Activated naive CD4-positive, alpha-beta T cell treated with anti-CD3 and anti-CD28 coated beads, Interleukin-2, amount 50 U/mL, for 24 hours (primary cell): ENCODE results near the gene GPR162.
"Not testable (repeated sequence)": the region's sequence is repeated elsewhere in the genome, so short reads cannot be mapped to it uniquely, and the experiment has no call there.

ENCODE experiments used
- H3K27ac Mint-ChIP-seq: one replicate; pipeline ENCODE4 v1.8.0; 2021; ENCODE audit warnings: mild to moderate bottlenecking, mixed read lengths
- H3K27me3 Mint-ChIP-seq: one replicate; pipeline ENCODE4 v1.8.0; 2021; ENCODE audit warnings: mixed read lengths
- H3K36me3 Mint-ChIP-seq: one replicate; pipeline ENCODE4 v1.8.0; 2021; ENCODE audit warnings: mixed read lengths
- H3K4me1 Mint-ChIP-seq: one replicate; pipeline ENCODE4 v1.8.0; 2021; ENCODE audit warnings: mixed read lengths
- H3K4me3 Mint-ChIP-seq: one replicate; pipeline ENCODE4 v1.8.0; 2021; ENCODE audit warnings: mild to moderate bottlenecking, mixed read lengths
- H3K9me3 Mint-ChIP-seq: one replicate; pipeline ENCODE4 v1.8.0; 2021; ENCODE audit warnings: mixed read lengths

The GPR162 gene

DNA sequence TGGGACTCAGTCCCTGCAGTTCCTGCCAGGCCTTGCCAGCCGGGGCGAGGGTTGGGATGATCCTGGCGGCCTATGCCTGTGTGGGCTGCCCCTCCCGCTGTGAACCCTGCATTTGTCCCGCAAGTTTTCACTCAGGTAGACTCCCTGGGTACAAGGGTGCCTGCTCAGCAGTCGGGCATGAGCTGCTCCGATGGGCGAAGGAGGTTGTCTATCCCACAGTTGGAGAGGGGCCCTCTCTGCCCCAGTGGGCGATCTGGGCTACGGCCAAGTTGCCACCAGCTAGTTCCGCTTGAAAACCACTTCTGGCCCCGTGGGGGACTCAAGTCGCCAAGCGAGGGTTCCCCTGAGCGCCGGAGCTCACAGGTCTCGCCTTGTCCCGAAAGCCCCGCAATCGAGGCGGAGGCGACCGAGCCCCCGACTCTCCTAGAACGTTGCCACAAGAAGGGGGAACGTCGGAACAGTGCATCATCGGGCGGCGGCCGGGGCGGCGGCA, 45.3 kb downstream of the GPR162 start:
- Mint-ChIP-seq H3K9me3 (no peaks in the 10 kb centered on the region), H3K27me3 (no peaks in the 10 kb centered on the region), H3K4me3 (peak overlapping the region; percentile 94), H3K36me3 (peaks cover 16% of the 10 kb centered on the region), H3K27ac (peak overlapping the region; percentile 98), H3K4me1 (peaks cover 38% of the 10 kb centered on the region)

DNA sequence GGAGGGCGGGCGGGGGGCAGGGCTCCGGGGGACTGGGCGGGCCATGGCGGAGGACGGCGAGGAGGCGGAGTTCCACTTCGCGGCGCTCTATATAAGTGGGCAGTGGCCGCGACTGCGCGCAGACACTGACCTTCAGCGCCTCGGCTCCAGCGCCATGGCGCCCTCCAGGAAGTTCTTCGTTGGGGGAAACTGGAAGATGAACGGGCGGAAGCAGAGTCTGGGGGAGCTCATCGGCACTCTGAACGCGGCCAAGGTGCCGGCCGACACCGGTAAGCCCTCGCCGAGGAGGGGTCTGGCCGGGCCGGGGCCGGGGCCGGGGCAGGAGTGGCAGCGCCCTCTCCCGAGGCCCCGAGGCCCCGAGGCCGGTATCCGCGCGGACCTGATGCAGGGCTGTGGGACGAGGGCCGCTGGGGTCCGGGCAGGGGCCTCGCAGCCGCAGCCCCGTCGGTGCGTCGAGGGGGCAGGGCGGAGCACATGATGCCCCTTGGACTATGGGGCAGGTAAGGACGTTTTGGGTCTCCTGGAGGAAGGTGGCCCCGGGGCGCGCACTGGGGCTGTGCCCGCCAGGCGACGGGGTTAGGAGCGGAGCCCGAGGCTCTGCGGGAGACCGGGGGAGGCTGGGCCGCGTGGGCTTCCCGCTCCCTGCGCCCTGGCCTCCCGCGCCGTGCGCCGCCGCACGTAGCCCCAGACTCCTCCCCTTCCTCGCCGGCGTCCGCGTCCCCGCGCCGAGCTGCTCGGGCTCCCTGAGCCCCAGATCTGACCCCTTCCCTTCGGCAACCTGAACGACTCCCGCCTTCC, 46.0 kb downstream of the GPR162 start, which contains the start of gene TPI1:
Gene TPI1 (plus strand): TSS at position 119 of the 798 bp plus-strand sequence. CDS start 36 bp downstream, at position 155.
- Mint-ChIP-seq H3K4me3 (peak within 1 kb of the TSS; percentile 94), H3K36me3 (peaks cover 12% of the 10 kb centered on the region), H3K9me3 (no peaks in the 10 kb centered on the region), H3K27ac (peak within 1 kb of the TSS; percentile 98), H3K4me1 (peaks cover 44% of the 10 kb centered on the region), H3K27me3 (no peaks in the 10 kb centered on the region)

DNA sequence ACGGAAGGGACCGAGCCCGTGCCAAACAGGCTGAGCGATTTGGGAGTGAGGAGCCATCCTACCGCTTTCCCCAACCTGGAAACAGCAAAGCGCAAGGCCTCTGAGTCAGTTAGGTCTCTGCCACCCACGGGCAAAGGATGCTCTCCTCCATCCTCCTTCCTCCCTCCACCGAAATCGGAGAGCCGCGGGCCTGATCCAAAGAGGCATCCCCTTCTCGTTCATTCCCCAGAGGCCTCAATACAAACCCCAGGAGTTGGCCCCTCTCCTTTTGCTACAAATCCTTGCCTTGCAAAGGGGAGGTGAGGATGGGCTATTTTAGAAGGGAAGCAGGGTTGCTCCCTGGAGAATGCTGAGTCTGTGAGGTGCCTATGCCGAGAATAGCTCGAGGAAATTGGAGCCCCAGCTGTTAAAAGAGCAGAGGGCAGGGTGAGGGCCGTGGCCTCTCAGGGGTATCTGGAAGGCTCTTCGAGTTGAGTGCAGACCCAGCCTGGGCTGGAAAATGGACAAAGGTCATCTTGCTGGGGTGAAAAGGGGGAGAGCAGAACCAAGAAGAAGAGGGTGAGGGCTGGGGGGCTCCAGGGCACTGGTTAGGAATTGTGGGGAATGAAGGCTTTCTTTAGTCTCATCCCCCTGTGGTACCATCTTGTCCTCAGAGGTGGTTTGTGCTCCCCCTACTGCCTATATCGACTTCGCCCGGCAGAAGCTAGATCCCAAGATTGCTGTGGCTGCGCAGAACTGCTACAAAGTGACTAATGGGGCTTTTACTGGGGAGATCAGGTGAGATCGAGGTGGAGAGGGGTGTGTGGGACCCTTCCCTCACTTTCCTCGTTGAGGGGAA, 46.8 kb downstream of the GPR162 start:
- peaks cover 12% of the 10 kb centered on the region for H3K36me3 Mint-ChIP-seq
- peak overlapping the region; percentile 83 for H3K27ac Mint-ChIP-seq
- no peaks in the 10 kb centered on the region for H3K9me3 Mint-ChIP-seq
- H3K4me3 Mint-ChIP-seq: peak overlapping the region; percentile 93
- peaks cover 44% of the 10 kb centered on the region for H3K4me1 Mint-ChIP-seq
- no peaks in the 10 kb centered on the region for H3K27me3 Mint-ChIP-seq

DNA sequence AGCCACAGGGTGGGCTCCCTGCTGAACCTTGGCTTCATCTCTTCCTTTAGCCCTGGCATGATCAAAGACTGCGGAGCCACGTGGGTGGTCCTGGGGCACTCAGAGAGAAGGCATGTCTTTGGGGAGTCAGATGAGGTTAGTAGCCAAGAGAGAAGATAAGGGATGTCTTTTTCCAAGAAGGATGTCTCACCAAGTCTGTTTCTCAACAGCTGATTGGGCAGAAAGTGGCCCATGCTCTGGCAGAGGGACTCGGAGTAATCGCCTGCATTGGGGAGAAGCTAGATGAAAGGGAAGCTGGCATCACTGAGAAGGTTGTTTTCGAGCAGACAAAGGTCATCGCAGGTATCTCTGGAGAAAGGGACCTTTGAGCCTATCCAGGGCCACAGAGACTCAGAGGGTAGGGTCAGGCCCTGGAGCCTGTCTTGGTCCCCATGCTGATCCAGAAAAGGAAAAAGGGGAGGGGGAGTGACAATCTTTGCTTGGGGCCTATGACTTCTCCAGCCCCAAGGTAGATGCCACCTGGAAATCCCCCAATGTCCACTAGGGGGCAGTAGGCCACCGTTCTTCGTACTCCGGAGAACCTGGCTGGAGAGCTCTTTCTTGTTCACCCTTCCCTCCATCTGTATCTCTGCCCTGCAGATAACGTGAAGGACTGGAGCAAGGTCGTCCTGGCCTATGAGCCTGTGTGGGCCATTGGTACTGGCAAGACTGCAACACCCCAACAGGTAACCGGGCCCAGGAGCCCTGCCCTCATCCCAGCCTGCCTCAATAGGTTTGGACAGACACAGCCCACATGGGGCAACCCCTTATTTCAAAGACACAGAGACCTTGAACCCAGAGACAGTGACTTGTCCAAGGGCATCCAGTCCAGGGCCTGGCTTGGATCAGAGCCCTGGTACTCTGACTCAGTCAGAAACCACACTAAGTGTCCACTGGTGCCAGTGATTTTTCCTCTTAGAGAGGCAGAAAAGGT, 47.7 kb downstream of the GPR162 start:
- Mint-ChIP-seq H3K4me1 (peaks cover 48% of the 10 kb centered on the region), H3K4me3 (peak overlapping the region; percentile 93), H3K9me3 (no peaks in the 10 kb centered on the region), H3K27me3 (no peaks in the 10 kb centered on the region), H3K27ac (peak overlapping the region; percentile 83), H3K36me3 (peaks cover 12% of the 10 kb centered on the region)

DNA sequence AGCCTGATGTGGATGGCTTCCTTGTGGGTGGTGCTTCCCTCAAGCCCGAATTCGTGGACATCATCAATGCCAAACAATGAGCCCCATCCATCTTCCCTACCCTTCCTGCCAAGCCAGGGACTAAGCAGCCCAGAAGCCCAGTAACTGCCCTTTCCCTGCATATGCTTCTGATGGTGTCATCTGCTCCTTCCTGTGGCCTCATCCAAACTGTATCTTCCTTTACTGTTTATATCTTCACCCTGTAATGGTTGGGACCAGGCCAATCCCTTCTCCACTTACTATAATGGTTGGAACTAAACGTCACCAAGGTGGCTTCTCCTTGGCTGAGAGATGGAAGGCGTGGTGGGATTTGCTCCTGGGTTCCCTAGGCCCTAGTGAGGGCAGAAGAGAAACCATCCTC, 48.7 kb downstream of the GPR162 start:
- Mint-ChIP-seq H3K4me3 (peak overlapping the region; percentile 32), H3K4me1 (peaks cover 48% of the 10 kb centered on the region)
- not testable (repeated sequence) for H3K36me3 Mint-ChIP-seq, H3K27ac Mint-ChIP-seq, H3K9me3 Mint-ChIP-seq, H3K27me3 Mint-ChIP-seq

DNA sequence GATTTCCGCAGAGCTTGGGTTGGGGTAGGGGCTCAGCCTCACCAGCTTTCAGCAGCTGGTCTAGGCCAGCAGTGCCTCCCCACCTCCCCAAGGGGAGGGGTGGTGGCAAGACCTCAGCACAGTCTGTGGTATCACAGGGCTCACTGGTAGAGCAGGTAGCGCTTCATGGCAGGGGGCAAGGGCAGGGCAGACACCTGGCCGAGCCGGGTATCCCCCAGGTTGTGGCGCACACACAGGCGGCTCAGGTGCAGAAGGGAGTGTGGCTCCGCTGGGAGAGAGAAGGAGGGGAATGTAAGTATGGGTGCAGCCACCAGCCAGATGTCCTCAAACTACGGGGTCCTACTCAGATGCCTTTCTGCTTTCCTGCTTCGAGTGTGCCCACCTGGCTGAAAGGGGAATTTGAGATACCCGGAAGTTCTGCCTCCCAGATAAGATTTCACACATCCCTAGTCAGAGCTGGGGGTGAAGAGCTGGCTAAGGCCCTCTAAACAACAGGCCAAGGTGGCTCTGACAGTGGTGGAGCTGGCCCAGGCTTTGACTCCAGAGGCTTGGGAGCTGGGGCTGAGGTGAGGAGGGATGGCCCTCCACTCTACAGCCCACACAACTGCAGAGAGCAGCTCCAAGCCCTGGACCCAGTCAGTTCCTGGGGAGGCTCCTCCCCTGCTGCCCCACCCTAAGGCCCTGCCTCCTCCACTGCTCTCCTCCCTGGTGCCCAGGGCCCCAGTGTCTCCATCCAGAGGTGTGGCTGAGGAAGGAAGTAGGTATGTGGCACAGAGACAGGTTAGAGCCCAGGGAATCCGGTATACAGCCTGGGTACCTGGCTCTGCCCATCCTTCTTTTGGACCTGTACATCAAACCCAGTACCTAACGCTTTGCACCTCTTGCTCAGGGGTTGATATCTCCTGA, 49.7 kb downstream of the GPR162 start:
- H3K36me3 Mint-ChIP-seq: peaks cover 8% of the 10 kb centered on the region
- H3K4me1 Mint-ChIP-seq: peaks cover 48% of the 10 kb centered on the region
- H3K4me3 Mint-ChIP-seq: peak overlapping the region; percentile 89
- H3K9me3 Mint-ChIP-seq: no peaks in the 10 kb centered on the region
- no peaks in the 10 kb centered on the region for H3K27me3 Mint-ChIP-seq
- peak overlapping the region; percentile 52 for H3K27ac Mint-ChIP-seq

DNA sequence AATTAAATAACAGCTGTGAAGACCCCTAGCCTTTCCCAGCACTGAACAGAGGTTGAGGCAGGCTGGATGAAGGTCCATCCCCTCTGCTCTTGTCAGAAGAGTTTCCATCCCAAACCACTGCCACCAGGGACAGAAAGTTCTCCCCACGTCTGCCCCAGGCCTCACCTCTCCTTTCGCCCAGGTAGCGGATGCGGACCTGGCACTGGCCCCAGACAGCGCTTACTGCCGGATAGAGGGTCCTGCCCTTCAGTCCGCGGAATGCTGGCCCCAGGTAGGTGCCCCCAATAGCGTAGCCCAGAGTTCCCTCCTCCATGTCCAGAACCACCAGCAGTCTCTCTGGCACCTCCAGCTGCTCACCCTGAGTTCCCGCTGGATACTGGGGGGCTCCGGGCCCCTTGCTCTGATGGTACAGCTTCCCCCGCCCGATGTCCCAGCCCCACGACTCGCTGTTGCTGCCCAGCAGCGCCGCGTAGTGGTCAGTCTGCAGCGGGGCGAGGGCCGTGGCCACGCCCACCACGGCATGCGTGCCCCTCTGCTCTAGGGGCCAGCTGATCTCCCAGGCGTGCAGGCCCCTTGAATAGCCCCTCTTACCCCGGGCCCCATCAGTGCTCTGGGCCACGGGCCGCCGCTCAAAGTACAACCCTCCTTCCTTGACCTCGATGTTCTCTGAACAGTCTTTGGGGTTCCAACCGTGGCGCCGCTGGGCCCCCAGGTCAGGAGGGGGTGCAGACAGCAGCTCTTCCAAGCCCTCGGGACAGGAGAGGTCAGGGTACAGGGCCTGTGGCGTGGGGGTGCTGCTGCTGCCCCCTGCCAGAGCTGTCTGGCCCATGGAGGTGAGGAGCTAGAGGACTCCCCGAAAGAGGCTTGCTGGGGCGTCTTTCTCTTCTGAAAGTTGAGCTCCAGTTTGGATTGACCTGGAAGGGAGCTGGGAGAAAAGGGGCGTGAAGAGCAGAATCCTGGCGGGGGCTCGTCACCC, 50.7 kb downstream of the GPR162 start:
- Mint-ChIP-seq H3K9me3 (no peaks in the 10 kb centered on the region), H3K4me1 (peaks cover 48% of the 10 kb centered on the region), H3K4me3 (peak overlapping the region; percentile 89), H3K27me3 (no peaks in the 10 kb centered on the region), H3K27ac (peak overlapping the region; percentile 62), H3K36me3 (peaks cover 7% of the 10 kb centered on the region)

DNA sequence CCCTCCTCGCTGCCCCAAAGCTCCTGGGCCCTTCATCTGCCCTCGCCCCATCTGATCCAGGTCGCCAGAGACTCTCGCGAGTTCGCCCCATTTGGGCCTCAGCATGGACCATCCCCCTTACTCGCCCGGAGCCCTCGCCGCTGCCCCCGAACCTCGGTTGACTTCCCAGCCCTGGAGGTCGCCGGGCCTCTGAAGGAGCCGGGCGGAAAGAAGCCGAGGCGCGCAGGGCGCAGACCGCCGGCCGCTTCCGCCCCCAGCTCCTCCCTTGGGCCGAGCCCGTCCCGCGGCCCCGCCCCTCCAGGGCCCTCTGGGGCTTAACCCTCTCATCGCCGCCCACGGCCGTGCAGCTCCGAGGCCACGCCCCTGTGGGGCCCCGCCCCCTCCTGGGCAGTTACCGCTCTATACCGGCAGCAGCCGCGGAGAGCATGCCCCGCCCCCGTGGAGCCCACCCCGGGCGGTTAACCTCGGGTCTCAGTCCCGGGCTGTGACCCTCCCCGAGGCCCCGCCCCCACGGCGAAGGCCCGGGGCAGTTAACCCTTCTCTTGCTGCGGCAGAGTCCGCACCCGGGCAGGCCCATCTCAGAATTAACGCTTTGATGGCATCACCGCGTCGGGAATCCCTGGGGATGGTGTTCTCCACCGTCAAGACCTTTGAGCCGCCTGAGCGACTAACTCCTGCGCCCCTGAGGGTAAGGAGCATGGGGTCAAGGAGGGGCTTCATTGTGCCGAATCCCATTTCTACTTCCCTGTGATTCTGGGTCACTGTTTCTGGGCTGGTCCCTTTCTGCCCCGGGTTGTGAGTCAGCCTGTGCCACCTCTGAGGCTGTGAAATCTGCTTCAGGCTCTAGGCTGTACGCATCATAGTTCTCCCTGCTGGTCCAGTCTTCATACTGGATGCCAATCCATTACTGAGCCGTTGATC, 51.7 kb downstream of the GPR162 start, which contains the start of gene SPSB2:
Gene SPSB2 (minus strand): TSS at position 210 of the 921 bp plus-strand sequence. CDS start 402 bp downstream, outside the sequence.
- peak within 1 kb of the TSS; percentile 89 for H3K4me3 Mint-ChIP-seq
- no peaks in the 10 kb centered on the region for H3K9me3 Mint-ChIP-seq
- no peaks in the 10 kb centered on the region for H3K27me3 Mint-ChIP-seq
- H3K4me1 Mint-ChIP-seq: peaks cover 45% of the 10 kb centered on the region
- peak within 1 kb of the TSS; percentile 70 for H3K27ac Mint-ChIP-seq
- H3K36me3 Mint-ChIP-seq: peaks cover 6% of the 10 kb centered on the region

DNA sequence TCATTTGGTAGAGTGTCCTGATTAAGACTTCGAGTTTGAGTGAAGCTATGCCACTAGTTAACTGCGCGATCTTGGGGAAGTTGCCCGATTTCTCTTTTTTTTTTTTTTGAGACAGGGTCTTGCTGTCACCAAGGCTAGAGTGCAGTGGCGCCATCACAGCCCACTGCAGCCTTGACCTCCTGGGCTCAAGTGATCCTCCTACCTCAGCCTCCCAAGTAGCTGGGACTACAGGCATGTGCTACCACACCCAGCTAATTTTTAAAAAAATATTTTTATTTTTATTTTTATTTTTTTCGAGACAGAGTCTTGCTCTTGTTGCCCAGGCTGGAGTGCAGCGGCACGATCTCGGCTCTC, 52.4 kb downstream of the GPR162 start:
- peak overlapping the region; percentile 89 for H3K4me3 Mint-ChIP-seq
- not testable (repeated sequence) for H3K36me3 Mint-ChIP-seq, H3K27me3 Mint-ChIP-seq, H3K9me3 Mint-ChIP-seq
- H3K27ac Mint-ChIP-seq: peak overlapping the region; percentile 70
- peaks cover 39% of the 10 kb centered on the region for H3K4me1 Mint-ChIP-seq
